Thyroid gland (tissue), 4 donors: ENCODE data around the gene FGGY.

Experiments used
- CTCF ChIP-seq, 6 experiments: fragments of 200-600 bp in 3 of 6; fragments of 450-650 bp in 3 of 6; sonication (generic) in 3 of 6; IDR thresholded peaks; one replicate each; pipeline ENCODE4 v1.5.1; 2016 to 2019; ENCODE audit warnings: antibody characterized with exemption in 6 of 6, mild to moderate bottlenecking in 2 of 6, inconsistent platforms in 1 of 6, moderate library complexity in 1 of 6
- POLR2A ChIP-seq, 2 donors: fragments of 450-650 bp; IDR thresholded peaks; one replicate each; pipeline ENCODE4 v1.6.1; 2017; ENCODE audit warnings: antibody characterized with exemption in 2 of 2, mild to moderate bottlenecking in 2 of 2, moderate library complexity in 1 of 2

GRCh38 chr1:59356627-59357026 lies 59.7 kb downstream of the FGGY start:
- TF ChIP-seq POLR2A (IDR thresholded peaks at IDR 0.05) (no peak), CTCF (IDR thresholded peaks at IDR 0.05) (no peak)
